Uterus (tissue), 4 donors: ENCODE data around the gene CEP104. TPM values are rescaled to one million over a fixed set of nuclear protein-coding genes. Genes with fewer than 3 reads are reported as not detected.

Experiments
- DNase-seq, 2 donors: peaks; one replicate each; pipeline ENCODE4 v3.0.0-alpha.2; 2019 to 2020
- H3K27ac ChIP-seq, 2 donors: fragments of 200-600 bp; sonication (generic); 1 replicate in 1 of 2; 2 replicates in 1 of 2; pipeline ENCODE4 v1.5.1; 2016 to 2018
- H3K27me3 ChIP-seq, 2 donors: fragments of 200-600 bp; sonication (generic); one replicate each; pipeline ENCODE4 v1.5.1; 2018 to 2019; ENCODE audit warnings: control low read depth in 1 of 2
- H3K36me3 ChIP-seq, 2 donors: fragments of 200-600 bp; sonication (generic); one replicate each; pipeline ENCODE4 v1.5.1; 2019; ENCODE audit warnings: control low read depth in 1 of 2
- H3K4me1 ChIP-seq, 2 donors: fragments of 200-600 bp; sonication (generic); one replicate each; pipeline ENCODE4 v1.5.1; 2018 to 2019; ENCODE audit warnings: control low read depth in 1 of 2
- H3K4me3 ChIP-seq, 2 donors: fragments of 200-600 bp; sonication (generic); 1 replicate in 1 of 2; 2 replicates in 1 of 2; pipeline ENCODE4 v1.5.1; 2018 to 2019; ENCODE audit warnings: mild to moderate bottlenecking in 1 of 2
- H3K9me3 ChIP-seq, 2 donors: fragments of 200-600 bp; sonication (generic); one replicate each; pipeline ENCODE4 v1.5.1; 2019; ENCODE audit warnings: control low read depth in 1 of 2
- CTCF ChIP-seq, 4 experiments: fragments of 200-600 bp in 2 of 4; fragments of 450-650 bp in 2 of 4; sonication (generic) in 2 of 4; IDR thresholded peaks; one replicate each; pipeline ENCODE4 v1.5.1; 2016 to 2019; ENCODE audit warnings: antibody characterized with exemption in 4 of 4, mild to moderate bottlenecking in 2 of 4, moderate library complexity in 1 of 4
- POLR2A ChIP-seq, 2 donors: fragments of 450-650 bp; IDR thresholded peaks; one replicate each; pipeline ENCODE4 v1.6.1; 2016; ENCODE audit warnings: antibody characterized with exemption in 2 of 2, mild to moderate bottlenecking in 1 of 2, moderate library complexity in 1 of 2
- intact Hi-C: fragments of 100-400 bp; cut with DNase I; formaldehyde crosslinking; loops from one replicate; pipeline ENCODE4 v1.15.1; 2023; ENCODE audit warnings: low total_unique reads
- total RNA-seq, 4 donors: library from RNA; depleted of rRNA in 3 of 4; stranded (reverse); fragments of >200 nt in 3 of 4; gene quantifications; one replicate each; pipeline versions ENCODE4 v1.1.0 to v1.2.4, GENCODE V29; 2014 to 2023
- donor health status: DM: yes; HTN: yes; CAD: no.

Gene CEP104
- total RNA-seq, 4 donors from 2014 or later: 10.5 to 43.2 (median 22.1) TPM

GRCh38 chr1:3904843-3905185, 47.8 kb upstream of the CEP104 start:
- TF ChIP-seq POLR2A (IDR thresholded peaks at IDR 0.05): no peak
- TF ChIP-seq CTCF (IDR thresholded peaks at IDR 0.05): no peak
- Histone ChIP-seq H3K36me3 (no peaks in the 10 kb centered on the region), H3K9me3 (no peaks in the 10 kb centered on the region), H3K4me3 (no peak overlapping the region), H3K27me3 (no peaks in the 10 kb centered on the region), H3K4me1 (no peaks in the 10 kb centered on the region), H3K27ac (no peak overlapping the region)
- no peak for DNase-seq
- intact Hi-C loops: no loop called here

- DNase-seq: no peak
- Histone ChIP-seq H3K27me3 (no peaks in the 10 kb centered on the region), H3K27ac (no peak overlapping the region), H3K4me3 (no peak overlapping the region), H3K36me3 (no peaks in the 10 kb centered on the region), H3K4me1 (no peaks in the 10 kb centered on the region), H3K9me3 (no peaks in the 10 kb centered on the region)
- intact Hi-C loops: no loop called here
- no peak for TF ChIP-seq CTCF (IDR thresholded peaks at IDR 0.05)
- TF ChIP-seq POLR2A (IDR thresholded peaks at IDR 0.05): no peak
Observed at GRCh38 chr1:3904006-3904842, 47.2 kb upstream of the CEP104 start.

- no peaks in the 10 kb centered on the region for H3K27me3 ChIP-seq
- no peak overlapping the region for H3K27ac ChIP-seq
- H3K4me1 ChIP-seq: no peaks in the 10 kb centered on the region
- H3K36me3 ChIP-seq: no peaks in the 10 kb centered on the region
- no peaks in the 10 kb centered on the region for H3K9me3 ChIP-seq
- no peak overlapping the region for H3K4me3 ChIP-seq
- no peak for TF ChIP-seq POLR2A (IDR thresholded peaks at IDR 0.05)
- no peak for DNase-seq
- intact Hi-C loops: no loop called here
Observed at GRCh38 chr1:3903141-3904005, 46.4 kb upstream of the CEP104 start.

GRCh38 chr1:3902571-3903091, 45.6 kb upstream of the CEP104 start:
- no peaks in the 10 kb centered on the region for H3K27me3 ChIP-seq
- DNase-seq: no peak
- H3K4me3 ChIP-seq: no peak overlapping the region
- H3K9me3 ChIP-seq: no peaks in the 10 kb centered on the region
- TF ChIP-seq POLR2A (IDR thresholded peaks at IDR 0.05) (no peak), CTCF (IDR thresholded peaks at IDR 0.05) (no peak)
- H3K4me1 ChIP-seq: no peaks in the 10 kb centered on the region
- H3K36me3 ChIP-seq: no peaks in the 10 kb centered on the region
- intact Hi-C loops: no loop called here
- H3K27ac ChIP-seq: no peak overlapping the region

GRCh38 chr1:3902111-3902511, 45.1 kb upstream of the CEP104 start:
- no peaks in the 10 kb centered on the region for H3K27me3 ChIP-seq
- DNase-seq: no peak
- intact Hi-C loops: no loop called here

More at GRCh38 chr1:3902111-3902511, 45.1 kb upstream of the CEP104 start:
- Histone ChIP-seq H3K4me3 (no peak overlapping the region), H3K36me3 (no peaks in the 10 kb centered on the region), H3K27ac (no peak overlapping the region), H3K9me3 (no peaks in the 10 kb centered on the region), H3K4me1 (no peaks in the 10 kb centered on the region)
- TF ChIP-seq POLR2A (IDR thresholded peaks at IDR 0.05): no peak
- no peak for TF ChIP-seq CTCF (IDR thresholded peaks at IDR 0.05)
